ENCODE data around the gene CA10. TPM values are rescaled to one million over a fixed set of nuclear protein-coding genes. Genes with fewer than 3 reads are reported as not detected.

The CA10 gene
- total RNA-seq, 2 donors from 2014 or later: 0.26 TPM; not detected in 1

- no peaks in the 10 kb centered on the region for H3K4me1 ChIP-seq
- H3K9me3 ChIP-seq: no peaks in the 10 kb centered on the region
- ATAC-seq (no peak), DNase-seq (no peak)
- intact Hi-C loops (cut with DNase I): no loop called here
- H3K27me3 ChIP-seq: no peaks in the 10 kb centered on the region
- H3K4me3 ChIP-seq: no peak overlapping the region
- H3K36me3 ChIP-seq (replicated peaks in 1 of 2; ENCODE audit: insufficient read depth in 1 of 2, low read depth in 2 of 2): no peaks in the 10 kb centered on the region
- no peak for TF ChIP-seq CTCF (IDR thresholded peaks at IDR 0.05)
- TF ChIP-seq POLR2A (IDR thresholded peaks at IDR 0.05): no peak
- no peak overlapping the region for H3K27ac ChIP-seq
- WGBS, 2 donors: 26 to 67% methylated on average over 1 of the region's 1 CpG
Measured at GRCh38 chr17:51666971-51667705, 491.4 kb downstream of the CA10 start.

DNA sequence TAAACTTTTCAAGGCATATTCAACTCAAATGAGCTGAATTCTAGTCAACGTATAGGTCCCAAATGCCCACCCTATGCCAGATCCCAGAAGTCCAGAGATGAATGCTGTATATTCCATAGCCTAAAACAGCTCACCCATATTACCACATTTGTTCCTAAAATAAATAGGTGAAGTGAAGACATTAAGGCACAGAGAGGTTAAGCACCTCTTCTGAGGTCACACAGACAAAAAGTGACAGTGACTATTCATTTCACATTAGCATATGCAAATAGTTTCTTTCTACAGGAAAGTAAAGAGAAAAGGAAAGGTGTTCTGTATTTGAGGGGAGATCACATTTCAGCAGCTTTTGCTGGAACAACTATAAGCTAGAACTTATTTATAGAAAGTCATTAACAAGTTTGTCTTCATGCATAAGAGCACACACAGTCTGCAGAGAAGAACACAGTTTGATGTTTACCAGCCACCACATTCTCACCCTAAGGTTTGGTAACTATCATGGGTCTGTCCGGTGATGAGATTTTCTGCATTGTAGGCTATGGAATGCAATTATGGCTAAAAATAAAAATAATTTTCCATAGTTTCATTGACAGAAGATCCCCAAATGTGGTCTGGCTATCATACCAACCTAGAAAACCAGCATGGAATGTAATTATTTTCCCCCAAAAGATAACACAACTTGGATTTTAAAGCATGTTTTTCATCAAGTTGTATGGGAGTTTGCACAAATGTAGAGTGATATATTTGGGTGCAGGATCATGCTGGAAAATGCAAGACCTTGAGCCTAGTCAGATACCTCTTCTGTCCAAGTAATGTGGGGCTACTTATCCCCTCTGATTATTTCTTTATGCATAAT lies 496.1 kb downstream of the CA10 start:
- DNase-seq: no peak
- intact Hi-C loops (cut with DNase I): no loop called here

GRCh38 chr17:51661403-51661802 lies 497.1 kb downstream of the CA10 start:
- Histone ChIP-seq H3K36me3 (replicated peaks in 1 of 2; ENCODE audit: insufficient read depth in 1 of 2, low read depth in 2 of 2) (no peaks in the 10 kb centered on the region), H3K27ac (no peak overlapping the region), H3K4me3 (no peak overlapping the region), H3K9me3 (no peaks in the 10 kb centered on the region), H3K27me3 (no peaks in the 10 kb centered on the region), H3K4me1 (no peaks in the 10 kb centered on the region)
- no peak for TF ChIP-seq POLR2A (IDR thresholded peaks at IDR 0.05)
- no peak for TF ChIP-seq CTCF (IDR thresholded peaks at IDR 0.05)
- no peak for ATAC-seq
- WGBS, 2 donors: 52 to 58% methylated on average over 4 of the region's 4 CpGs
- intact Hi-C loops (cut with DNase I): no loop called here
- DNase-seq: no peak

More for the DNA sequence above, 496.1 kb downstream of the CA10 start:
- Histone ChIP-seq H3K27me3 (no peaks in the 10 kb centered on the region), H3K36me3 (replicated peaks in 1 of 2; ENCODE audit: insufficient read depth in 1 of 2, low read depth in 2 of 2) (no peaks in the 10 kb centered on the region), H3K27ac (no peak overlapping the region), H3K4me1 (no peaks in the 10 kb centered on the region), H3K4me3 (no peak overlapping the region), H3K9me3 (no peaks in the 10 kb centered on the region)
- no peak for TF ChIP-seq CTCF (IDR thresholded peaks at IDR 0.05)
- TF ChIP-seq POLR2A (IDR thresholded peaks at IDR 0.05): no peak
- ATAC-seq: no peak
- WGBS, 2 donors: 65% methylated on average over 2 of the region's 2 CpGs

DNA sequence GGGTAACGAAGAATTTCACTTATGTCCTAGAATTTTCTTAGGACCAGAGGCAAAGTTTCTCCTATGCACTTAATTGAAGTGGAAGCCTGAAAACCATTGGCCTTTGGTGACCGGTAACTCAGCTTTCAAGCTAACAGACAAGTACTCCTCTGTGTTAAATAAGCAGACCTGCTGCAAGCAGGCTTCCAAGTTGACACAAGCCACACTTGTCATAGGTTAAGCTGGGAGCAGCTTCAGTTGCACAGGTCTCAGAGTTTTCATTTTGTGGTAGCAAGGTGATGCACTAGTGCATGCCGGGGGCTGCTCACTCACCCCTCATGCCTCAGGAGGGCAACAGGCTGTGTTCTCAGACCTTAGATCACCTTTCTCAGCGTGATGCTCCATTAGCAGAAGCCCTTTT lies 498.2 kb downstream of the CA10 start:
- TF ChIP-seq CTCF (IDR thresholded peaks at IDR 0.05): no peak
- no peak for ATAC-seq
- H3K27me3 ChIP-seq: no peaks in the 10 kb centered on the region
- H3K9me3 ChIP-seq: no peaks in the 10 kb centered on the region
- no peak for DNase-seq
- no peak overlapping the region for H3K4me3 ChIP-seq
- WGBS, 2 donors: 49 to 60% methylated on average over 4 of the region's 4 CpGs
- H3K4me1 ChIP-seq: no peaks in the 10 kb centered on the region
- no peaks in the 10 kb centered on the region for H3K36me3 ChIP-seq (replicated peaks in 1 of 2; ENCODE audit: insufficient read depth in 1 of 2, low read depth in 2 of 2)
- no peak overlapping the region for H3K27ac ChIP-seq
- intact Hi-C loops (cut with DNase I): no loop called here
